SK-N-MC (cell line): ENCODE results near the gene IGF2BP3.

Experiments used
- EZH2 ChIP-seq: fragments of 200-600 bp; sonication (generic); IDR thresholded peaks from one replicate; pipeline ENCODE4 v1.6.1; 2017; ENCODE audit warnings: antibody characterized with exemption
- POLR2AphosphoS5 ChIP-seq: IDR thresholded peaks from 2 replicates; pipeline ENCODE4 v1.6.1; 2012; ENCODE audit warnings: mild to moderate bottlenecking, low read depth, low read length, borderline replicate concordance

GRCh38 chr7:23353172-23353571 lies 117.1 kb downstream of the IGF2BP3 start:
- TF ChIP-seq POLR2AphosphoS5 (no peak), EZH2 (no peak)
